Stimulated activated CD8-positive, alpha-beta memory T cell treated with anti-CD3 and anti-CD28 coated beads, Interleukin-2, amount 100 ng/mL, for 48 hours (primary cell): ENCODE measurements around the gene DSCAML1.

Experiments used
- DNase-seq, 2 donors: peaks; one replicate each; pipeline ENCODE4 v3.0.0-alpha.2; 2020; ENCODE audit warnings: low read depth in 2 of 2

Gene DSCAML1

DNA sequence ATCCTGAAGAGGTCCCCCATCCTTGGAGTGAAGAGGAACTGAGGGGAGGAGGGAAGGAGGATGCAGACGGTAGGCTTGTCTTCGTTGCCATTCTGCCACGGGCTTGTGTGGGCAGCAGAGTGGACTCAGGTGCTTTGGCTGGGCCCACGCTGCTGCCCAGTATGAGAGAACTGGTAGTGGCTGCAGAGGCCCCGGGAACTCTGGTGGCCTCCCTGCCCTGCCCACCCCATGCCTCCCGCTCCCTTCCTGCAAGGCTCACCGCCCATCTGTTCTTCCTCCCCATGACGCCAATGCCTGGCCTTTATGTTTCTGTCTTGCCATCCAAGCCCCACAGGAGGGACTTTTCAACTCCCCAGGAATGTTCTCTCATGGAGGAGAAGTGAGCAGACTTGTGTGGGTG lies 157.4 kb downstream of the DSCAML1 start:
- no peak for DNase-seq

DNA sequence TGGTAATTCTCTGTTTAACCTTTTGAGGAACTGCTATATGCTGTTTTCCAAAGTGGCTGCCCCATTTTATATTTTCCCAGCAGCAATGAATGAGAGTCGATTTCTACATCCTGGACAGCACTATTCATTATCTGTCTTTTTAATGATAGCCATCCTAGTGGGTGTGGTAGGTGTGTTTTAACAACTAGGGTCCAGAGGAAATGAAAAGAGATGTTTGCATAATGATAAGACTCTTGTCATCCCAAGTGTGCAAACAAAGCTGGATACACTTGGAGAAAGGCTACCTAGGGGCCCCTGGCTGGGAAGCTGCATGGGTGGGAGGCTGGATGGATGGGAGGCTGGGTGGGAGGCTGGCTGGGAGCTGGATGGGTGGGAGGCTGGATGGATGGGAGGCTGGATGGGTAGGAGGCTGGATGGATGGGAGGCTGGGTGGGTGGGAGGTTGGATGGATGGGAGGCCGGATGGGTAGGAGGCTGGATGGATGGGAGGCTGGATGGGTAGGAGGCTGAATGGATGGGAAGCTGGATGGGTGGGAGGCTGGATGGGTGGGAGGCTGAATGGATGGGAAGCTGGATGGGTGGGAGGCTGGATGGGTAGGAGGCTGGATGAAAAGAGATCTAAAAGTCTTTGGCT lies 158.0 kb downstream of the DSCAML1 start:
- DNase-seq = no peak

DNA sequence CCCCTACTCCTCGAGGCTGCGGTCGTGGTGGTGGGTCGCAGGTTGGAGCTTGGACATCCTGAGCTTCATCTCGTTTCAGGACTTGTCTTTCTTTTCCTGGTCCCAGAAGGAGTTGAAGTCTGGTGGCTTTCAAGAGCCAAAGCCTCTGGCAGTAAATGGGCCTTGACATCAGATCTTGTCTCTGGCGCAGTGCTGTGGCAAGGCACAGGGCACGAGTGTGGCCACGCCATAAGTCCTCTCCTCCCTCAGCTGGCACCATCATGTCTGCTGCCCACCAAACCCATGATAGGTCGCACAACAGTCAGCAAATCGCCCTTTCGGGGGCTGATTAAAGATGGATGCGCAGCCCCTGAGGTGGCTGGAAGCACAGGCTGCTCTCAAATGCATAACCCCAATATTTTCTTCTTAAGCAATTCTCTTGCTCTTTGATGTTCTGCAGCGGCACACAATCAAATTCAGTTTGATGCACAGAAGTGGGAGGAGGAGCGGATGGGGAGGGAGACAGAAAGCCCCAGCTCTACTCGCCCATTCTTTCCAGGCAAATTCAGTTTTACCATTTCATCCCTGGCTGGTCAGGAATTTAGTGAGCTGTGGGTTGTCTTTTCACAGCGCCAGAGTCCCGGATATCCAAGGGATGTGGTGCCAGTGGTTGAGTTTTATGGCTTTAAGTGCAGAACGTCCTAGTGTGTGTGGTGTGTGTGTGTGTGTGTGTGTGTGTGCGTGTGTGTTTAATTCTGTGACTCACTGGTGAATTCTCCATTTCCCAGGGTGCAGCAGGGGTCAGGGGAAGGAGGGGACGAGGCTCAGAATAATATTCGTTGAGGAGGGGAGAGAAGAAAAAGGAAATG lies 162.0 kb downstream of the DSCAML1 start:
- no peak for DNase-seq

DNA sequence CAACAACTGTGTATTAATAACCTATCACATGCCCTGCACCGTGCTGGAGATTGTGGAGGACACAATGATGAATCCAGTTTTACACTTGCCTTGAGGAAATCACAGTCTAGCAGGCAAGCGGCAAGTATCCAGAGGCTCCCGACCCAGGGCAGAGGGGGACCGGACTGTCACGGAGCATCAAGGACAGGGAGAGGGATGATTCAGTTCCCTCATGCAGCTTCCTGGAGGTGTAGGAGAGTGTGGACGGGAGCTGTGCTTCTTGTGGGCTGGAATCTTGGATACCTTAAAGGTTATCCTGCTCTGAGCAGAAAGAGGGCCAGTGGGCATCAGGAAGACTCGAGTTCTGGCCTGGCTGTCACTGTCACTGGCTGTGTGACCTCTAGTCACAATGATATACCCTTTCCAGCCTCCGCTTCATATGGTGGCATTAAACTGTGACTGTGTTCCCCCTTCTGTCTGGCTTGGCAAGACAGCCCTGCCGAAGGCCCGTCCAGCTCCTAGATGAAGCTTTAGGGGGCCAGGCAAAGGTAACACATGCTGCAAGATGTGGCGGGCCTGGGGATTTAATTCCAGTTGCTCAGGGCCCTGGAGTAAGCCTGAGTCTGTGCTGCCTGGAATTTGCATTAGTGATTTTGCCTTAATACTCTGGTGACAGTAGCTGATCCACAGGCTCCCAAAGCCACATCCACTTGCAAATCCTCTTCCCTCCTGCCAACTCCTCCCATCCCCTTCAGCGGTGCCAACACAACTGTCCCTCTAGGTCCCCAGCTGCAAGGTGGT lies 162.8 kb downstream of the DSCAML1 start:
- DNase-seq = no peak

DNA sequence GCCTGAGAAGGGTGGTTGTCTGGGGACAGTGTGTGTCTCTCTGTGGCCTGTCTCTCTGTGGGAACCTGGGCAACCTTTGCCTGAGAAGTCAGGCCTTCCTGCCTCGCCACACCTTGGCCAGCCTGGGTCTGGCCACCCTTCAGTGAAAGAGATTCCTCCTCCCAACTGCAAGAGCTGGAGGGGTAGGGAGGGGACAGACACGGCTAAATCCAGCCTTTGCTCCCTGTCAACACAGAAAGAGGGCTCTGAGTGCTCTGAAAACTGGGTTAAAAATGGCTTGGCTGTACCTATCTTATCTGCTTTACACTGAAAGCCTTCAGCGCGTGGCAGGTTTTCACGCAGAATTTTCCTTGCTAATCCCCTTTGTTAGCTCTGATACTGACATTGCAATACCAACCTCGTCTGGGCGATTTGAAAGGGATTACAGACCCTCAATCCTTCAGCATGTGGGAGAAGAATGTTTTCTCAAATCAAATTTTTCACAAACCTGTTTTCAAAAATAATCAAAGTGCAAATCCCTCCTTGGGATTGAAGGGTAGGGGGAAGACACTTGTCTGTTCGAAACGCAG lies 163.7 kb downstream of the DSCAML1 start:
- no peak for DNase-seq

DNA sequence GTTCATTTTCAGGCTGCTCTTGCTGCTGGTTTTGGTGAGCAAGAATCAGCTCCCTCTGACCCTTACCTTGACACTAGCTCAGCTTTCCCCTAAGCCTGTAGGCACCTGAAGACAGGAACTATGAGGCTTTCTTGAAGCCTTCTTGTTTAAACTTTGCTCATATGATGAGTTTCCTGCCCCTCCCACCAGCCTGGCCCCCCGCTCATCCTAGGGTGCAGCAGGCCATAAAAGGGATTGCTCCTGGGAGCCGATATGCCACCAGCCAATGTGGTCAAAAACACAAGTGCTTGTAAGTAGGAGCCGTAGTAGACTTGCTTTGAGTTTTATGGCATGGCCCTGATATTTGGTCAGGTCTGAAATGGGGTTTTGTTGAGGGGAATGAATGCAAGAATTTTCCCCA lies 164.7 kb downstream of the DSCAML1 start:
- no peak for DNase-seq

DNA sequence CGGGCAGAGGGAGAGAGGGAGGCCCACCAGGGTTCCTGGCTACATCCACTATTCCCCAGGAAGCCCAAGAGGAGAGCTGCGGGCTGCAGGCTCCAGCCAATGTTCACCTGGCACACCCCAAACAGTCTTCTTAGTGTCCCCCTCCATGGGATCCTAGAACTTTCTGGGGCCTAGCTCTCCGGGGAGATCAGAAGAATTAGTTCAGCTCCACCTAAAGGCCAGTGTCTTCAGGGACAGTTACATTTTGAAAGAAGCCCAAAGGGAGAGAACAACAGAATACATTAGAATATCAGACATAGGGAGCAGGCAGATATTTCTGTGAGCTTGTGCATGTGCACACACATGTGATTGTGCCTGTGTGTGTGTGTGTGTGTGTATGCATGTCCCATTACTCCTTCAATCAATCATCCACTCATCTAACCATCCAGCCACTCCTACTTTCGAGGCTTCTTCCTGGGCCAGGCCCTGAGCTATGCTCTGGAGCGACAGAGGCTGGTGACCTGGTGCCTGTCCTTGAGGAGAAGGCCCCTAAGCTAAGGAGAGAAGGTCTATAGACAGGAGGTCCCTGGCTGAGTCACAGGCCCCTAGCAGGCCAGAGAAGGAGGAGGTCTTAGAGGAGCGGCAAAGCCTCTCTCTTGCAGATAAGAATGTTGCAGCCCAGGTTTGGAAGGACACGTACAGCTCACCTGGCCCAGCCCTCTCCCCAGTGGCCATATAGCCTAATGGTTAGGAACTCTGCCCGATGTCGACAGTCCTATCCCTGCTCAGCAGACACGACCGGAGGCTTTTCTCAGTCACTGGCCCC lies 165.5 kb downstream of the DSCAML1 start:
- DNase-seq = no peak

DNA sequence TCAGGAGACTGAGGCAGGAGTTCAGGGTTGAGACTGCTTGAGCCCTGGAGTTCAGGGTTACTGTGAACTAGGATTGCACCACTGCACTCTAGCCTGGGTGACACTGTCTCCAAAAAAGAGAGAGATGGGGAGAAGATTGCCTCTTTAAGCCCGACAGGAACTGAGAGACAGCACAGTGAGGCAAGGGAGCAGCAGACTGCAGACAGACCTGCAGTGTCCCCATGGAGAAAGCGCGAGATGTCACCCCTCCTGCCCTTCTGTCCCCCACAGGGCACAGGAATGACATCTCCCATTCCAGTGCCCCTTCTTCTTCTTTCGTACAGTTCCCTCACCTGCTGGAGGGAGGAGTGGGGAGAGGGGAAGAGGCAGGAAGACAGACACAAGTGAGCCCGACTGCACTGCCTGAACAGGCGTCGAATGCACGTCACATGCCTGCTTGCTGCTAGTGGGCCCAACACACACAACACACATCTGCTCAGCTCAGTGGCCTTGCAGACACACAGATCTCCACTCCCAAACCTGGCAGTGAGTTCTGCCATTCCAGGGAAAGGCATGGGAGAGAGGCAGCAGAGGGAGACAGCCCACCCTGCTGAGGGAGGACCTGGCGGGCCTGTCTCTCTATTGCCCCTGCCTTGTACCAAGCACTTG lies 167.0 kb downstream of the DSCAML1 start:
- DNase-seq = no peak

DNA sequence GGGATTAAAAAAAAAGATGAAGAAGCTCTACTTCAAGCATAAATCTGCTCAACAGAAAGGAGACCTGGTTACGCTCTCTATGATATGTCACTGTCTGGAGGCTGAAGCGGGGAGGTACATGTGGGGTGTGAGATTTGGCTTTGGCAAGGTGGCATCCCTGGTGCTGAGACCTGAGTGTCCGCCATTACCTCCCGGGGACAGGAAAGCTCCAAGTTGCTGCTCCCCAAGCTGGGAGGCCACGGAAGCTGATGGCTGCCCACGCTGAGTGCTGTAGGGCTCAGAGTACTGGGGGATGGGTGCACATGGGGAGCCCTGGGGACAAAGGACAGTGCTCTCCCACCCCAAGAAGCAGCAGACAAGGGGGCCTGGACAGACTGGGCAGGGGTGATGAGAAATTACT lies 167.9 kb downstream of the DSCAML1 start:
- DNase-seq = no peak

DNA sequence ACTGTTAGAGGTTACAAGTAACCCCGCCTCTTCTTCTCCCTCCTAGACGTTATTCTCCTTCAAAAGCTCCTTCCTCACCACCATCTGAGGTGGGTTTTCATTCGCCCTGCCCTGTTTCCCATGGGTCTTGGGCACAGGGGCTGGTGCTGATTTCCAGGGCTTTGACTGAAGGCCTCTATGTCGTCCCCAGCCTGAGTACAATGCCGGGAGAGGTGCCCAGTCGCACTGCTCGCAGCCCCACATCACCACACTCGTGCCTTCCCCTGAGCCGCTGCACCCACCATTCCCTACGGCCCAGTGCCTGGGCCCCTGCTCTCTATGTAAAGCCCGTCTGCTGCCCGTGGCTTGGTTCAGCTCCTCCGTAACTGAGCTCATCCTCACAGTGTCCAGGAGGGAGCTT lies 169.8 kb downstream of the DSCAML1 start:
- DNase-seq = no peak

DNA sequence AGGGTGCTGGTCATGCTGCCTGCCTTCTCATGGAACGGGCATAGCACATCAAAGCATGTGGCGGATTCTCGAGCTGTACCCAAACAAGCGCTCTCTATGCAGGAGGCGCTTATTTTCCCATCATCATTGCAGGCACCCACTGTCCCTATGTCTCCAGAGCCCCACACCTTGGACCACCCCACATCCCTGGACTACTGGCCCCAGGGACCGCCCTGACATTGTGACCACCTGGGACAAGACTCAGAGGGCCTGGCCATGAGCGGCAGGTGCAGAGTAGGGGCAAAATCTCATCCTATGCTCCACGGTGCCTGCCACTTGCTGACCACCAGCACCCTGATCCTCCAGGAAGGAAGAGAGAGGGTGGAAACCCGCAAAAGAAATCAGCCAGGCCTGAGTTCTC lies 170.4 kb downstream of the DSCAML1 start:
- no peak for DNase-seq

DNA sequence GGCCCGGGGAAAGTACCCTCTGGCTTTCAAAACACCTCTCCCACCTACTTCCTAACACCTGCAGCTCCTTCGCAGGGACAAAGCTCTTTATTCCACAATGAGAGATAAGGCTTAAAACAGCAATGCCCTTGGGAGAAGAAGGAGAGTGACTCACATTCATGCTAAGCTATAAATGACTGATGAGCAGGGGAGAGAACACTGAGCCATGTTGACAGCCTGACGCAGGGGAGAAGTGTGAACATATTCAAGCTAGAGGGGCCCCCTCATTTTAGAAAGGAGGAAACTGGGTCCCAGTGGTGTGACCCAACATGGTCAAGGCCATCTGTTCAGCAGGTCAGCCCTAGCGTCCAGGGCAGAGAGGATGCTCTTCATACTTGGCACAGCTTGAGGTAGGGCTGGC lies 171.8 kb downstream of the DSCAML1 start:
- no peak for DNase-seq

DNA sequence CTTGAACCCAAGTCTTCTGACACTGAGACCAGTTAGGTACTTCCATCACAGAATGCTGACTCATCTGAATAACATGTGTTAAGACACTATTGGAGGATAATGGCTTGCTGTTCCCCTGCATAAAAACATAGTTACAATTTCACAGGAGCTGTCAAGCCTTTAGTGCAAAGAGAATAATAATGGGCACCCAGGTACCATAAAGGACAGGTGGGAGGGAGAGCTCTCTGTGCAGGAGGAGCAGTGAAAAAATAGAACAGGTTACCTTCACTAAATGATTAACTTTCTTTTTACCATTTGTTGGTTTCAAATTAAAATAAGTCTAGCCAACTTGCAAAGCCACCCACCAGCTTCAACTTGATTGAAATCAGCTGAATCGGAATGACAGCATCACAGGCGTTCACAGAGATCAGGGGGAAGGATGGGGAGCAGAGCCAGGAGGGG lies 173.2 kb downstream of the DSCAML1 start:
- no peak for DNase-seq

DNA sequence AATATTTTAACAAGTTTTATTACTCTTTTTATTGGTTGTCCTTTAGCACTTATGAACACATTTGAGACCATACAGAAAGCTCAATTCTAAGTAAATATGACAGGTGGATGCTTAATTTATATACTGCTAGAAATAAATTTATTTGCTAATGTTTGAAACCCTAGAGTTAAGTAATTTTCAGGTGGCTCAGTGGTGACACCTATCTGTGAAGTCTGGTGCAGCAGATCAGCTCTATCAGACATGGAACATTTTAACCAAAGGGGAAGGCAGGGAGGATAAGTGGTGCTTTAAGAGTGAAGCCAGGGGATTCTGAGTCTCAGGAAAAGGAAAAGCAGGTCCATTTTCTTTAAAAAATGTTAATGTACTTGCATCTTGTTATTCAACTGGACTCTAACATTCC lies 175.8 kb downstream of the DSCAML1 start:
- peak in 1 of 2 donors; percentile 5 for DNase-seq

DNA sequence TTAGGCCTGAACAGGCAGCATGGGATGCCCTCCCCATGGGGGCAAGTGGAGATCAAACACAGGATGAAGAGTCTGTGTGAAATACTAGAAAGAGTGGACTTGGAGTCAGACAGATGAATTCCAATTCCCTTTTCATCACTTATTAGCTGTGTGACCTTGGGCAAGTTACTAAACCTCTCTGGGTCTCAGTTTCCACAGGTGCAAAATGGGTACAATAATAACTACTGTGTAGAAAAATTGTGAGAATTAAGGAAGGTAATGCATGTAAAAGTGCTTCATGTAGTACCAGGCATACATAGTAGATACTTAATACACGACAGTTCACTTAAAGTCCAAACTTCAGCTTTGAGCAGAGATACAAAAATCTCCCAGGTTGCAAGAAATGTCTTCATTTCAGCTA lies 176.4 kb downstream of the DSCAML1 start:
- DNase-seq = no peak

DNA sequence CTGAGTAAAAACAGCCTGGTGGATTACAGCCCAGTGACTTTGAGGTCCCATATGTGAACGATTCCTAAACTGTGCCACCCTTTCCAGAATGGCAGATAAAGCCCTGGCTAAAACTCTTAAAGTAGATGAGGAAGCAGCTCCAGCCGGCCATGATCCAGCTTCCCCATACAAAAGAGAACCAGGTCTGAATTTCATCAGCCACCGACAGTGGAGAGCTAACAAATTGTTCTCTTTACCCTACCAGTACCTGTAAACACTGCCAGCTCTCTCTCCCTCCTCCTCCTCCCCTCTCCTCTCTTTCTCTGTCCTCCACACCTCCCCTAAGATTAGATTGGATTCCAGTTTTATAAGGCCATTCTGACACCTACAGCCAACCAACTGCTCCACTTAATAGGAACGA lies 176.9 kb downstream of the DSCAML1 start:
- DNase-seq = no peak

DNA sequence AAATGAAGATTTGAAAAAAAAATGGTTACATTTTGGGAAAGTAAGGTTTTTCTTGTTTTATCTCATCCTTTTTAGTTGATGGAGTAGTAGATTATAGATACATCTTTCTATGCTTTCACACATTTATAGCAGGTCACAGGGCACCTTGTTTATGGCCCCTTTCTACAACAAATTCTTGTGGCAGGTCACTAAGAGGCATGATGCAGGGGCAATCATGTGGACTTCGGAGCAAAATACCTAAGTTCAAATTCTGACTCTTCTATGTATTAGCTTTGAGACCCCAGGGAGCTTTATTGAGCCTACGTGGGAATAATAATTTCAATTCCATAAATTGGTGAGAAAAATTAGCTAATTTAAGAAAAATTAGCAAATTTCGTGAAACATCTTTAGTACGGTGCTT lies 177.4 kb downstream of the DSCAML1 start:
- no peak for DNase-seq

DNA sequence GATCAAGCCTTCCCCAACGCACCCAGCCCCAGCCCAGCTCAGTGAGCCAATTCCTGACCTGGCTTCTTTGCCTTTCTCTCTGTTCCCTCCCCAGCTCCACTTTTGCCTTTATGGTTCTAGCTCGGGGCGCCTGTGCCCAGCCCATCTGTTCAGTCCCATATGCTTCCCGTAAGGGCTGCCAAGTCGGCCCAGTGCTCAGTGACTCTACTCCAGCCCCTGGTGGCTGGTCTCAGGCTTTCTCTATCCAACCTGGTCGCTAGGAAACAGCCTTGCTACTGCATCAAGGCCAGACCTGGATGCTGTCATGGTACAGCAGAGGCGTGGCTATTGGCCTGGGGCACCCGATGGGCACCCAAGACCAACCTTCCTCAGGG lies 178.0 kb downstream of the DSCAML1 start:
- no peak for DNase-seq

DNA sequence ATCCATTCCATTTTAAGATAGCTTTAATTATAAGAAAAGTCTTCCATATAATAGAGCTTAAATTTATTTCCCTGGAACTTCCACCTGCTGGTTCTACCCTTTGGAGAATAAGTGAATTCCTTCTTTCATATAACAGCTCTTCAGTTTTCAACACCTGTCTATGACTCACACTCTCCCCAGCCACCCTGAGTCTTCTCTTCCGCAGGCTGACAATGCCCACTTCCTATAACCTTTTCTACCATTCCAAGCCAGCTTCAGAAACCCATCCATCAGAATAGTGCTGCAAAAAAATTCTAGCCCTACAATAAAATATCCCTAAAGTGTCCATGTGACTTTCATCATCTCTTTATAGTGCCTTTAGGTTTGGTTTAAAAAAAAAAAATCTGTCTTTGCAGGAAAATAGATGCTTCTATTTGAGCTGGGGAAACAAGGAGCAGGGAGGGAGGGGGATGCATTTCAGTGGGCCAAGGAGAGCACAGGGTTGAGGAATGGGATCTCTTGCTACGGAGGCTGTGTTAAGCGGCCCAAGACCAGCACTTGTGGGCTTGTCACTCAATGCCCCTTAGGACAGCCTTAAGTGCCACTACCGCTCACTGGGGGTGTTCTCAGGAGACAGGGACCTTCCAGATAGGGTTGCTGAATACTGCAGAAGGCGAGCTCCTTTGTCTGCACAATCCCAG lies 178.6 kb downstream of the DSCAML1 start:
- no peak for DNase-seq

DNA sequence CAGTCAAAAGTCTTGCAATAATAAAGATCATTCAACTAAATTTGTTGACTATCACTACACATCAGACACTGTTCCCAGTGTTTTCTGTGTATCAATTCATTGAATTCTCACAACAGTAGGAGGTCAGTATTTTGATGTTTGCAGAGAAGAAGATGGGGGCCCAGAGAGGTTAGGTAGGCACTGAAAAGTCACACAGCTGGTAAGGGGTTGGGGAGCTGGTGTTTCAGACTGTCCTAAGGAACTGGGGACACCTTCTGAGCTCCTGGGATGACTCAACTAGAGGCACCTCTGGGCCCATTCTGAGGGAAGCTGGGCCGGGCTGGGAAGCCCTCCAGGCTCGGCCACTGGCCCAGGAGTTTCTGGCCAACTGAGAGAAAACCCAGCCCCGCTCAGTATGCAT lies 180.0 kb downstream of the DSCAML1 start:
- no peak for DNase-seq
